GM21423 (cell line): Measurements from ENCODE around the gene CPSF3.
A peak's percentile ranks its signal among the peaks of the same experiment; 100 is the strongest.

Experiments used
- ATAC-seq: cut with Tn5 transposase; IDR thresholded peaks from one replicate; pipeline ENCODE4 v1.9.1; 2021; ENCODE audit warnings: mild to moderate bottlenecking, moderate library complexity; ENCODE audit not compliant: unreplicated experiment

The CPSF3 gene

DNA sequence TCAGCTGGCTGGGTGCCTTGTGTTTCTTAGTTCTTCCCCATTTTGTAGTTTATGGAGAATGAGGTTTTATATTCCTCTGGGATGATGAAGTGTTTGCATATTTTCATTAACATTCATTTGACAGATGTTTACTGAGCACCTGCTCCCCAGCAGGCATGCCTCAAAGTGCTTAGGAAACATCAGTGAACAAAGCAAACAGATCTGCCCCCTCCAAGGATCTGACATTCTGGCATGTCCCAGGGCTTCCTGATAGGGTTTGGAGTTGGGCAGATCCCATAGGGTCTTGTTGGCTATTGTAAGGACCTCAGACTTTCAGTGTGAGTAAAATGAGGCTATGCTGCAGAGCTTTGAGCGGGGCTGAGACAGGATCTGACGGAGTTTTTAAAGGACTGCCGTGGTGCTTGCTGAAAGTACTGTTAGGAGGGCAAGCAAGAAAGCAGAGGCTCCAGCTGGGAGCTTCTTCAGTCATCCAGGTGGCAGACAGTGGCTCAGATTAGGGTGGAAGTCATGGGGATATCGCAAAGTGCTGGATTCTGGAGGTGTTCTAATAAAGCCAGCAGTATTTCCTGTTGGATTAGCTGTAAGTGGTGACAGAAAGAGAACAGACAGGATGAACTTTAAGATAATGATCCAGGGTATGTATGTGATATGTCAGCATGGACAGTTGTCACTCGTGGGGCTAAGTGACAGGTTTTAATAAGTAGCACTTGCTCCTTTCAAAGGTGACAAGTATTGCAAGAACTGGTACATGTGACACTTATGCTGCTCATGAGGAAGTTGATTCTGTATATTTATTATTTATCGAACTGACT is 39.6 kb downstream of the CPSF3 start:
- ATAC-seq, result no peak

DNA sequence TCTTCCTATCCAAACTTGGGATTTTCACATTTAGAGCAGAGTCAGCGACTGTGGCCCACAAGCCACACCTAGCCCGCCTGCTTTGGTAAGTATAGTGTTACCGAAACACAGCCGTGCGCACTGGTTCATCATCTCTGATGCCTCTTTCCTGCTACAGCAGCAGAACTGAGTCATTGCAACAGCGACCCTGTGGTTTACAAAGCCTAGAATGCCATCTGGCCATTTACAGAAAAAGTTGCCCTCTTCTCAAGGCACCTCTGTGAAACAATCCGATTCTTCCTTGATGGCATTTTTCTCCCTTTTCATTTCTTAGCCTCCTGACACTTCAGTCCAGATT is 40.2 kb downstream of the CPSF3 start:
- ATAC-seq, result no peak

DNA sequence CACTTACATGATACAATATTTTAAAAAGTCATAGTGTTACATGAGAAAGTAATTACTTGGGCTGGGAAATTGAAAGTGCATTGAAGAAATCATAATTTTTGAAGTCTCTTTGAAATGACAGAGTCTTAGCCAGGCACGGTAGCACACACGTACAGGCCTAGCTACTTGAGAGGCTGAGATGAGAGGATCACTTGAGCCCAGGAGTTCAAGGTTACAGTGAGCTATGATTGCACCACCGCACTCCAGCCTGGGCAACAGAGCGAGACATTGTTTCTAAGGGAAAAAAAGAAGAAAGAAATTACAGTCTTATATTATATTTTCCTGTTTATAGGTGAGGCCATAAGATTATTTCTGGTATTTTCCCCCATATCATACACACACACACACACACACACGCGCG is 41.7 kb downstream of the CPSF3 start:
- no peak for ATAC-seq

DNA sequence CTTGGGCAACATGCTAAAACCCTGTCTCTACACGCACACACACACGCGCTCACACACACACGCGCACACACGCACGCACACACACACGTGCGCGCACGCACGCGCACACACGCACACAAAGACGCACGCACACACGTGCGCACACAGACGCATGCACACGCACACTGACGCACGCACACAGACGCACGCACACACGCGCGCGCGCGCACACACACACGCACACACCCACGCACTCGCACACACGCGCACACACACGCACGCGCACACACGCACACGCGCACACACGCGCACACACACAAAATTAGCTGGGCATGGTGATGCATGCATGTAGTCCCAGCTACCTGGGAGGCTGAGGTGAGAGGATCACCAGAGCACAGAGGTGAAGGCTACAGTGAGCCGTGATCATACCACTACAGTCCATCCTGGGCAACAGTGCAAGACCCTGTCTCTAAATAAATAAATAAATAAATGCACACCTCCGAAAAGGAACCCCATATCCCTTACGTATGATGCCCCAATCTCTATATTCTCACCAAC is 42.8 kb downstream of the CPSF3 start:
- no peak for ATAC-seq

- no peak for ATAC-seq
These were observed 44.2 kb downstream of the CPSF3 start for GRCh38 chr2:9467687-9468086.

DNA sequence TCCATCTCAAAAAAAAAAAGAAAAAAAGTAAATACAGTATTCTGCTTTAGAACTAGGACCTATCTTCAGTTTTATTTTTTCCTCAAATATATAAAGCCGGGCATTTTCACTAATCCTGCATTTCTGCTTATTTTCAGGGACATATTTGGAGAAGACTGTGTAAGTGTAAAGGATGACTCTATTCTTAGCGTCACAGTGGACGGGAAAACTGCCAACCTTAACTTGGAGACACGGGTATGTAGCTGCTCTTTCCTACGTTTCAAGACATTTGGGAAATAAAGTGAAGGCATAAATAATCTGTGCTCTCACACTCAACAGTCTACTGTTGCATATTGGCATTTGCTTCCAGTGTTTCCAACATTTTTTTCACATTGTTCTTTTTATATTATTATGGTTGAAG is 47.8 kb downstream of the CPSF3 start:
- ATAC-seq, result no peak

DNA sequence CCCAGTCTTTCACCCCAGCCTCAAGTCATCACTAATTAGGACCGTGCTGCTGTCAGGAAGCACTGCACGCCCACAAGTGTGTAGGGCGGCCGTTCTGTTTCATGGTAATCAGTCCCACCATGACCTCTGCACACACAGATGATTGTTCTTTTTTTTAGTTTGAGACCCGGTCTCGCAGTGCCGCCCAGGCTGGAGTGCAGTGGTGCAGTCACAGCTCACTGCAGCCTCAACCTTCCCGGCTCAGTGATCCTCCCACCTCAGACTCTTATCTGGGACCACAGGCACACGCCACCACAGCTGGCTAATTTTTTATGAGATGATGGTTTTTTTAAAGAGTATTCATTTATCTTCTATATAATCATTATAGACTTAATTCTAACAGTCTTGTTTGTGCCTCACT is 49.1 kb downstream of the CPSF3 start:
- ATAC-seq, result no peak

- no peak for ATAC-seq
These were observed 50.0 kb downstream of the CPSF3 start for GRCh38 chr2:9473308-9473984.

GRCh38 chr2:9473985-9474360 is 50.5 kb downstream of the CPSF3 start:
- ATAC-seq, result peak; percentile 27

GRCh38 chr2:9474361-9475057 is 51.1 kb downstream of the CPSF3 start, which contains the start of gene IAH1:
Gene IAH1, plus strand, starts transcription at chr2:9474551. Its CDS starts 16 bp downstream, at chr2:9474567.
- ATAC-seq, result peak; percentile 69

DNA sequence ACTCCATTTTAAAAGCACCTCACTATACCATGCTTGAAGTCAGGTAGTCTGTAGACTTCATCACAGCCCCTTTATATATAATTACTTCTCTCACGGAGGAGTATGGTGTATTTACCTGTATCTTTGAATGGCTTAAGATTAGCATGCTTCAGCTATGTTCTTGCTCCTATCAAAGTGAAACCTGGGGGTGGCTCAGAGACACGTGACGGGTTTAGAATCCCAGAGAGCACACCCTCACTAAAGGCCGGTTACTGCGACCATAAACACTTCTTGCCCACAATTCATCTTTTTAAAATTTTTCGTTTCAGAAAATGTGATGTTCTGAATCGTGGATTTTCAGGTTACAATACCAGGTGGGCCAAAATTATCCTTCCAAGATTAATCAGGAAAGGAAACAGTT is 54.5 kb downstream of the CPSF3 start:
- ATAC-seq, result no peak

GRCh38 chr2:9478526-9478925 is 55.1 kb downstream of the CPSF3 start:
- no peak for ATAC-seq

GRCh38 chr2:9480157-9480556 is 56.7 kb downstream of the CPSF3 start:
- no peak for ATAC-seq

DNA sequence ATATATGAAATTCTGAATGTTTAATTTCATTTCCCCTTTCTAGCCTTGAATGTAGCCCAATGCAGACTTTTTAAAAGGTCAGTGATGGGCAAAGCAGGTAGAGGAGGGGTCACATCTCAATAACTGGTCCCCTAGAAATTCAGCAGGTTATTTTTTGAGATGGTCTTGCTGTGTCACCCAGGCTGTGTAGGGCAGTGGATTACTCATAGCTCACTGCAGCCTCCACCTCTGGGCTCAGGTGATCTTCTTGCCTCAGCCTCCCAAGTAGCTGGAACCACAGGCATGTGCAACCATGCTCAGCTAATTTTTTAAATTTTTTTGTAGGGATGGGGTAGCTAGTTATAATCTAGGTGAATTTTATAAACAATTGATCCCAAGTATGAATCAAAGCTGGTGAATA is 59.7 kb downstream of the CPSF3 start:
- ATAC-seq, result no peak

DNA sequence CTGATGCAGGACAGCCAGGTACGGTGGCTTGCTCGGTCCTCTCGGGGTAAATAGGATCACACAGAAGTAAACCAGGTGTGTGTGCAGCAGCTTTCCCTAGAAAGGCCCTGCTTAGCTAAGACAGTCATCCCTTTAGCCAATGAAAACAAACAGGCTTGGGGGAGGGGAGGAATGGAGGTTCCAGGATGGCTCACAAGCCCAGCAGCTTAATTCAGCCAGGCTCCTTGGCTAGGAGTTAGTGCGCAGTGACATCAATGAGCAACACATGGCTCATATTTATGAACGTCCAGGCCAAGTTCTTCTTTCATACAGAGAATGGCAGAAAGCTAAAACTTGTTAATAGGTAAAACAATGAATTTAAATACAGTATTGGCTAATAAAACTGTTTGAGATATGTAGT is 61.1 kb downstream of the CPSF3 start:
- ATAC-seq, result no peak

DNA sequence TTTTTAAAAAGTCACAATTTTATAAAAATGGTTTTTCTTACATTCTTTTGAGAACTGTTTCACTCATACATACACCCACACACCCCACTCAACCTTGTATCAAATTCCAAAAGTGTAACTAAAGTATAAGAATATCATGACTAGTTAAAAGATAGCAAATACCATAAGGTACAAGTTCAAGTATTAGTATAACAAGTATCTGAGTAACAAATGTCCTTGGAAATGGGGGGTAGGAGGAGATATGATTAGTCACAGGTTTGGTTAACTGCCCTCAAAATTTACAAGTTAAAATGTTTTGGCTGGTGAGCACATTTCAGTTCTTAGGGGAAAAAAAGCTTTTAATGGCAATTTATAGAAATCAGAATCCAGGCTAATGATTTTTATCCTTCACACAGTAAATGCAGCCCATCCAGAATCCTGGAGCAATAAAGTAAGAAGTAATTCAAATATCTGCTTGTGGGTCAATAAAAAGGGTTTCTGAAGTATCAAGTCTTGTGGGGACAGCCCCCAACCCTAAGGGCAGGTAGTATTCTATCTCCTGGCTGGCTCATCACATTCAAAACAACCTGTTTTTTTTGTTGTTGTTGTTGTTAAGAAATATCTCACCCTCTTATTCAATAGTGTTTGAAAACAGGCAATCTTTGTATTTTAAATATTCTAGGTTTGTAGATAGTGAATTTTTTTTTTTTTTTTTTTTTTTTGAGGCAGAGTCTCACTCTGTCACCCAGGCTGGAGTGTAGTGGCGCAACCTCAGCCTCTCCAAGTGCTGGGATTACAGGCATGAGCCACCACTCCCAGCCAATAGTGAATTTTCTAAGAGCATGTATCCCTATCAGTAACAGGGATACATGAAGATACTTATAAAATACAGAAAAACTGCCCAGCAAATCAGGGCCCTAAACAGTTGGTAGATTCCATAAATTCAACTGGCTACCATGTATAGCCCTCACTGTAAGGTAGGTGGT is 65.4 kb downstream of the CPSF3 start:
- no peak for ATAC-seq

DNA sequence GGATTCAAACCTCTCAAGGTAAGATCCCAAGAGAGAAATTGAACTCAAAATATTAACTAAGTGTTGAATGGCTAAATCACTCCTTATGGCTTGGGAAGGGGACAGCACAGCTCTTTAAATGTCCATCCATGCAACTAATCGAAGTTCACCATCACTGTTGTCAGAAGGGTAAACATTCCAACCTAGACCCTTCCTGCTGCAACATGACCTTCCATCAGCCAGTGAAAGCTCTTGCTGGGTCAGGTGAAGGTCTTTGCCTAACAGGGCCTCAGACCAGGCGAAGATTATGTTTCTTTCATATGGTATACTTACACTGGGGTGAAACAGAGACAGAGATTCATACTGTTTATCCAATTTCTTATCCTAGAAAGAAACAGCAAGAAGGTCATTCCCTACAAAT is 67.3 kb downstream of the CPSF3 start:
- no peak for ATAC-seq

DNA sequence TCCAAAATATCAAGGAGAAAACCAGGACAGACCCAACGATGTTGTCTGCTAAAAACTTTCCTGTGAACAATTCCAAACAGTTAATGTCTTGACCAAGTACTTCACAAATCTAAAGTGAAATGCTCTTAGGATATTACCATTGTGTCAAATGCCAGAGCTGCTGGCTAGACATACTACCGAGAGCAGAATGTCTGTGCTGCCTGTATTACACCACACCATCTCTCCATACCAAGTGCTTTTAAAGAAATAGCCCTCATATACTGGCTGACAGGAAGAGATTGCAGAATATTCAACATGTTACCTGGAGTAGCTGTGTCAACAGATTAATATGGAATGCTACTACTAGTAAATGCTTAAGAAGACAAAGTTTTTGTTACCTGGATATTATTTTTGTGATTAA is 69.5 kb downstream of the CPSF3 start:
- no peak for ATAC-seq

GRCh38 chr2:9493478-9493877 is 70.0 kb downstream of the CPSF3 start:
- ATAC-seq, result no peak

- ATAC-seq, result no peak
These were observed 70.6 kb downstream of the CPSF3 start for GRCh38 chr2:9494081-9494480.

GRCh38 chr2:9497017-9497416 is 73.6 kb downstream of the CPSF3 start:
- ATAC-seq, result no peak
